HG03103 (cell line): Measurements from ENCODE around the gene GSG1L.

Experiments used
- ATAC-seq: cut with Tn5 transposase; IDR thresholded peaks from one replicate; pipeline ENCODE4 v1.9.1; 2021; ENCODE audit warnings: low read depth; ENCODE audit not compliant: unreplicated experiment

Gene GSG1L

DNA sequence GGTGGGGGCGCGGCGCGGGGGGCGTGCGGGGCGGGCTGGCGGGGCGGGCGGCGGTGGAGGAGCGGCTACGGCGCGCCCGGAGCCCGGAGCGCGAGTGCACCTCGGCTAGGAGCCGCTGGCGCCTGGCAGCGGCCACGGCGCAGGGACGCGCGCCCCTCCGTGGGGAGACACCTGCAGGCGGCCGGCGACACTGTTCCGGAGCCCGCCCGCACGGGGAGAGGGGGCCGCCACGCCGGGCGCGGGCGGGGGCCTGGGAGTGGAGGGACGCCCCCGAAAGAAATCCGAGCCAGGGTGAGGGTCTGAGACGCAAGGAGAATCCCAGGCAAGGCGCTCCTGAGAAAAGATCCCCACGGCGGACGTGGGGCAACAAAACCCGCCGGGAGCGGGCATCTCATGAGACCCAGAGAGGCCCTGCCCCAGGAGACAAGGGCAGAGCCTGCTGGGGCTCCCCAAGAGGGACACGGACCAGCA, at the start of gene GSG1L:
Gene GSG1L, minus strand, starts transcription at position 124 of the 471 bp plus-strand sequence. CDS start 290 bp downstream, outside the sequence.
- no peak for ATAC-seq

DNA sequence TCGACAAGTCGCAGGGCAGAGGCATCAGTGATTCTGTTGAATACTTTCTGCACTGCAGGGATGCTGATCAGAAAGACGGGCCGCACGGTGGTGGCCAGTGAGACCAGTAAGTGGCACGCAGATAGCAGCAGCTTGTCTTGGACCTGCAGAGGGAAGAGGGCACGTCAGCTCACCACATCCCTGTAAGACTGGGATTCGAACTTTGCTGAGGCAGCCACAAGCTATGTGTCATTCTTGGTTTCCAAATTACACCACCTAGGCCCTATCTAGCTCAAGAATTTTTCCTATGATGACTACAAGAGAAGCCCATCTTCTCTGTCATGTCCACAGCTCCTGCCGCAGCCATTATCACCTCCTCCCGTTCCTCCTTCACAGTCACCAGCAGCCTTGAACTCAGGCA, 49.4 kb upstream of the GSG1L start:
- ATAC-seq, result no peak

DNA sequence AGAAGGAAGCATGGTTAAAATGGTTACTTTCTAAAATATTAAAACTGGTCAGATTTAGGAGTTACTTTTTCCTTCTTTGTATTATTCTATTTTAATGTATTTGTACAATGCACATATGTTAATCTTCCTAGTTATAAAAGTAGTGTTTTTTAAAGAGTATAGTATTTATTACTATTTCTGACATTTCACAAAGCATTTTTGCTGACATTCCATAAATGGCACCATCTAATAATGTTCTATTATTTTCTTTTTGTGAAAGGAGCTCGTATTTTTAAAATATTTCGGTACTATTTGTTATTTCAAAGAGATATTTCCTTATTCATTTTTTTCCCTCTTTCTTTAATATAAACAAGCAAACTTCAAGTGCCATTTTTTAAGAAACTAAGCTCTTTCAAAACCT, 47.5 kb upstream of the GSG1L start:
- no peak for ATAC-seq

DNA sequence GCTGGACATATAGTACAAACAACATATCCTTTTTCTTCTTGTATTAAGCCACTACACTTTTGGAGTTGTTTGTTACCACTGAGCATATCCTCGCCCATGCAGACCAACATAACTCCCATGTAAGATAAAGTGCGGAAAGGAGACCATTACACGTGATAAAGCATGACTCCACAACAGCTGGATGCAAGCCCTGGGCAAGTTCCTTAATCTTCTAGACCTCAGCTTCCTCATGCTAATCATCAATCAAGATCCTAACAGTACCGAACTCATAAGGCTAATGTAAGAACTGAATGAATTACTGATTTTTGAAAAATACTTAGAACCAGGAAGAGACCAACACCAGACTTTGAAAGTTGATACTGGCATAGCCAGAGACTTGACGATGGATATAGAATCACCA, 47.0 kb upstream of the GSG1L start:
- ATAC-seq, result no peak

DNA sequence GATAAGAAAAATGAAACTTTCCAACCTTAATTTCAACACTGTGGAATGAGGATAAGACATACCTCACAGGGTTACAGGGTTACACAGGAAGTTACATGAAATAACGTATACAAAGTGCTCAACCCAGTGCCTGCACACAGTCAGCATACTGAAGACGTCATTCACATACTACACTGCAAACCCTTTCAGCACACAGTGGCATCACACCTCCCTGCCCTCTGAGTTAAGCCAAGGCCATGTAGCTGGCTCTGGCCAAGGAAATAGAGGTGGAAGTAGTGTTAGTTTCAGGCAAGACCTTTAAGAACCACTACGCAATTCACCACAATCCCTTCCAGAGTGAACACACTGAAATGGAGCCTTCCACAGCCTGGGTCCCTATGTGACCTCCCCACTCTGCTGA, 46.6 kb upstream of the GSG1L start:
- no peak for ATAC-seq

DNA sequence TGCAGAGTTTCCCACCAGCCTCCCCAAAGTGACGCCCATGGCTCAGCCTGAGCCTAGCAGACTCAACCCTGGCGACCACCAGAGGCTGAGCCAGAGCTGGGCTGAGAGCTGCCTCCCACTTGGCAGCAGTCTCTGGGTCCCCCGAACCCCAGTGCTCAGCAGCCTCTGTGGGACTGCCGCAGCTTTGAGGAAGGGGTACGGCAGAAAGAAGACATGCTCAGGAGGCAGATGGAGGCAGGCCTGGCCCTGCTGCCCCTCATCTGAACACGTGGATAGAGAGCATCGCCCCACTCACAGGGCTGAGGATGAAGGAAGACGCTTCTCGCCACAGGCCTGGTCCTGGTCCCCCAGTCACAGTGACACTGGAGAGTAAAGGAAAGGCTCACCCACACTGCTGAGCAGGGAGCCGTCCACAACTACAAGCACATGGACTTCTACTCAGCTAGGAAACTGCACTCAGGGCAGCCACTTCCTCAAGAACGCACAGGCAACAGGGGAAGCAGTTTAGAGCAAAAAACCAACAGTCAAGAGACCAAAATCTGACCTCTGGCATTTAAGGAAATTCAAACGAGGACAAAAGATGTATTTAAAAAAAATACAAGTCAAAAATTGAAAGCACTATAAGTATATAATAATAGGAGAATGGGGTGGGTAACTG, 45.2 kb upstream of the GSG1L start:
- ATAC-seq, result no peak

DNA sequence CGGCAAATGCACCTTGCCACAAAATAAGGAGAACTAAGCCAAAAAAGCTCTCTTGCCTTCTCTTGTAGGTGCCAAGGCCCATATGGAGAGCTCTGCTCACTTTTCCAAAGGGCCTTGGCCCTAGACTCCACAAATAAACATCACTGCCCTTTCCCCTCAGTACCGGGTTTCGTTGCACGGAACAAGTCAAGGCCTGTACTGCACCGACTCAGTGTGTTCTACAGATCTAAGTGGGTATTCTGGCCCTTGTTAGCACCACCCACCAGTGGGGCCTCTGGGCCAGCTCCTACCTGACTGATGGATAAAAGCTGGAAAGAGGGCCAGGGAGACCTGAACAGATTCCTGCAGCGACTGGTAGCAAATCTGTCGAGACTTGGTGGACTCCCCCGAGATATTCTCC, 43.7 kb upstream of the GSG1L start:
- no peak for ATAC-seq

DNA sequence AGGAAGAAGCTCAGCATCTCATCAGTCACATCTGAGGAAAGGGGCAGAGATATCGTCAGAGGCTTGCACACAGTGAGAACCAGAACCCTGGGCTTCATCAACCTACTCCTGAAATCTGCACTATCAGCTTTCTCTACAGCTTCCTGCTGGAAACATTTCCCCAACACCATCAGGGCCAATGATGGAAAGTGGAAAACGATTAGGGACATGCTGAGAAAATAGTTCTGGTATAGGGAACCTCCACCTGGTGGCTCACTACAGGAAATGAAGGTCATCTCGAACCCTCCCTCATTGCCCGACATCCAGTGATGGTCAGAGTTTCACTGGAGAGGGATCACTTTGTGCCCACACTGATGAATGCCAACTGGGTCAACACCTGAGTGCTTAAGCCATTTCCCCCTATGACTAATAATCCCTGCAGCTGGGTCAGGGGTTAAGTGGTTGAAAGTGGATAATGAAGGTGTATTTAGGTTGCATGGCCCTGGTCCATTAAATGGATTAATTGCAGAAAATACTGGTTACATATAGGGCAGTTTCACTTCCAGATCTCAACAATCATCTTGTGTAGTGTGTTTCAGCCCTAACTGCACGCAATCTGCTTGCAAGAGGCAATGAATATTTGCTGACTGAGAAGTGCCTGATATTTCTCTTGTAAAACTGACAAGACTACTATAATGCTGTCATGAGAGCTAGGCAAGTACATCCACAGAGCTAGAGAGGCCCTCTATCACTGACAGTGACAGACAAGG, 43.1 kb upstream of the GSG1L start:
- no peak for ATAC-seq

DNA sequence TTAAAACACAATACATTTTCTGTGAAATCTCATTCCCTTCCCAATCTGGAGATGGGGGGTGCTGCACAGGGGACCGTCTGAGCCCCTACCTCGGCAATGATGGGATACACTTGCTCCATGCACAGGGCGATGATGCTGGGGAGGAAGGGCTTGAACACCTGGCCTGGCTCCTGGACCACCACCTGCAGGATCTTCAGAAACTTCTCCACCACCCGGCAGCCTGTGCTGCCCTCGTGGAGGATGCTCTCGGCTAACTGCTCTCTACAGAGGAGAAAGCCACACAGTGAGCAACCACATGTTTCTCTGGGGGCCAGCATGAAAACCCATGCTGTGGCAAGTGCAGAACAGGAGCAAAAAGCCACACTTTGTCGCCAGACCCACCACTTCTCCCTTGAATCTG, 42.4 kb upstream of the GSG1L start:
- ATAC-seq, result no peak

DNA sequence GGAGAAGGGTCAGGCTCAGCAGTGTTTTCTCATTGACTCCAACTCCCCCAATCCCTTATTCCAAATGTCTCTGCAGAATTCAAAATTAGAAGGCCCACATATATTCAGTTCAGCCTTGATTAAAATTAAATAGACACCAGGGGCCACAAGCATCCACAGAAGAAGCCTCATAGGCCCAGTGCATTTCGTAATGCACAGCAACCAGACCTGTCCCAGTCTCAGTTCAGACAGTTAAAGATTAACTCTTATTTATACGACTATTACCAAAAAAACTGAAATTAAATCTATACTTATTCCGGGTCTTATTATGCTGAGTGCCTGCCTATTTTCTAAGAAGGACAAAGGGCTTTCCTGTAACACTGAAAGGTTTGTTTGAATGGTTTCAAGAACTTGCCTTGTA, 41.8 kb upstream of the GSG1L start:
- ATAC-seq, result no peak

DNA sequence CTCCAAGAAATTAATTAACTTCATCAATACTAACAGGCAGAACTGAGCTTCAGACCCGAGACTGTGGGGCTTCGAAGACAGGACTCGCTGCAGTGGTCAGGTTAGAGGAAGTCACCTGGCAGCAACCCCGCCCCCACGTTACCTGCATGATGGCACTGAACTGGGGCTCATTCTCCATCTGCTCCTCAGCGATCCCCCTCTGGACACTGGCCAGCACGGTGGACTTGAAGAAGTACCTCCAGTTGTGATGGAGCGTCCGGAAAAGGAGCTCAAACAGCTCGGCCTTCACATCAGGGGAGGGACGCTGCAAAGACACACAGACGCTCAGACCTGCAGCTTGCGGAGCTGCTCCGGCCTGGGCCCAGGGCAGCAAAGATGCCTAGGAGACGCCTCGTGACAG, 40.9 kb upstream of the GSG1L start:
- ATAC-seq, result no peak

DNA sequence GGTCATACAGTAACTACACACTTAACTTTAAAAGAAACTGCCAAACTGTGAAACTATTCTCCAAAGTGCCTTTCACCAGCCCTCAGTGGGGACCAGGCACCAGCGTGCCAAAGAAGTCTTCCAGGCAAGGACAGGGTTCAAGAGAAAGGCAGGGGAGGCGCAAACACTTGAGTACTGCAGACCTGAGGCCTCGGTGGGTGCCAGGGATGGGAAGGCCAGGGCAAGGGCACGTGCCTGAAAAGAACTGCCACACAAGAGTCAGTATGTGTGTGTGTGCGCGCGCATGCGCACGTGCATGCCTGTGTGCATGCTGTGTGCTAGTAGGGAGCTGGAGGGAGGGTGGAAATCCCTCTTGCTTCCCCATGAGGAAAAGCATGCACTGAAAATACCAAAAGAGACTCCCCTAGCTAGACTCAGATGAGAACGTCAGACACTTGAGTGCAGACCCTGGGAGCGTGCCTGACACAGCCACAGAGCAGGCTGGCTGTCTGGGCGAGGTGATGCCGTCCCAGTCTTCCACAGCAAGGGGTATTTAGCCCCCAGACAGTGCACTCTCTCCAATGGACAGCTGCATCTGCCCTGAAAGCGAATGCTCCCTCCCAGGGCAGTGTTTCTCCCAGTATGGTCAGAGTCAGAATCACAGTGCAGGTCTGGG, 40.1 kb upstream of the GSG1L start:
- ATAC-seq, result no peak

DNA sequence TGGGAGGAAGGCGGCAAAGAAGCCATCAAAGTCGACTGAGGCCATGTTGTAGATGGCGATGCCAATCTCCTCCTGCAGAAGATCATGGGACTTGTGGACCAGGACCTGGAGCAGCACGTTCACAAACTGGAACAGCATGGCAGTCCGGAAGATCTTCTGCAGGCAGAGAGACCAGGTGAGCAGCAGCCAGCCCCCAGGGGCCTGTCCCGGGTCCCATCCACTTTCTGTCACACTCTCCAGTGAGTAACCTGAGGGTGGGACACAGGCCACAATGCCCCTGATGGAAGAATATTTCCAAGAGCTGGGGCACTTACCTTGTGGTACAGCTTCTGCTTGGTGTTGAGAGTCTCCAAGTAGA, 38.0 kb upstream of the GSG1L start:
- ATAC-seq, result no peak

DNA sequence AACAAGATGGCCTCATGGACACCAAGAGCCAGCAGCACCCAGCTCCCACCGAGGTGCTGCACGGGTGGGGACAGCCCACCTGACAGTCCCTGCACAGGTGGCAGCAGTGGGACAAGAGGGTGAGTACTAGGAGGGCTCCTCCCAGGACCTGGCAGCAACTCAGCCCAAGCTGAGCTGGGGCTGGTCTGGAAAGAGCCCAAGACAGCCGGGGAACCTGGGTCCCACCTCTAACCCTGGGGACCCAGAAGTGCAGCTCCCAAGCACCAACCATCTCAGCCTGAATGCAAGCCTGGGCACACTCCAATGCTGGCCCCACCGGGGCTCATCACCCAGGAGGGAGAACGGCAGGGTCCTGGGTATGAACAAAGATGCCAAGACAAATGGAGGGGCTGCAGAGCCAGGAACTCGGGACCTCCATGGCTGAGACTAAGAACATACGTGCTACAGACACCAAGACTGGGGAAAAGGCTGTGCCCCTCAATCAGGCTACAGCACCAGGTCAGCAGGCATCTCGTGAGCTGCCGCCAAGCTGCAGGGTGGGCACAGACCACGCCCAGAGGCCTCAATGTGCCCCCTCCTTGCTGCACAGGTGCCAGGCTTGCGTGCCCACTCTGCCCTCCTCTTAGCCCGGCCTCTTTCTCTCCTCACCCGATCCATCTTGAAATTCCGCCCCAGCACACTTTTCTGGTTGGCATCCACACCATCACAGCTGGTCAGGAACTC, 37.5 kb upstream of the GSG1L start:
- ATAC-seq, result no peak

DNA sequence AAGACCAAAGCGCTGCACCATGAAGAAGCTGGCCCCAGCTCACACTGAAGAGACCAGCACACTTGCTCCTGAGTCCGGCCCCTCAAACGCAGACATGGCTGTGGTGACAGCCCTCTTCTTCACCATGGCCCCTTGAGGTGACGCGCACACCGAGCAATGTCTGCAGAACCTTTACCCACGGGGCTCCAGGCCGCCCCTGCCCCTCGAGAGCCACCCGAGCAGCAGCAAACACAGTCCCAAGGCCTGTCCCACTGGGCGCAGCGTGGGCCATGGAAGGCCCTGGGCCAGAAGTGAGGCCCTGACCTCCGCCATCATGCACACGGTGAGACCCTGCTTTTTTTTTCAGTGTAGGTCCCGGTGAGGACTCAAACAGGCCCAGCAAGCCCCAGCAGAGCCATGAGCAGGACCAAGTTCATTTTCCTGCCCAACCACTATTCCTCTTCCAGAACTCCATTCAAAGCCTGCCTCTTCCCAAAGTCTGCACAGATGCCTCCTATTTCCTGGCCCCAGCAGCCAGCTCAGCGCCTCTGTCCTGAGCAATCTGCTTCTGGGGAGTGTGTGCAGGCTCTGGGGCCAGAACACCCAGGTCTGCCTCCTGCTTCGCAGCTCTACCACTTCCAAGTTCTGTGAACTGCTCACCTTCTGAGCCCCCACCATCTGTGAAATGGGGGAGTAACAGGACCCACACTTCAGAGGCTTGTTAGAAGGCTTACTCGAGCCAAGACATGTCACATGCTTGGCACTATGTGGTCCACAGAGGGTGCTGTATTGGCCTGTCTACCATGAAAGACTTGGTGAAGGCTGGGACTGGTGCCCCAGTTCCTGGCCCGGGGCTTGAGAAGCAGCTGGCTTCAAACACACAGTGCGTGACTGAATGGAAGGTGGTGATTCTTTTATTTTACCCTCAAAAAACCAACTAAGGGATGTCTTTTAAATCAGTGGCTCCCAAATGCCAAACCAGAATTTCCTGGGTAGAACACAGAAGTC, 35.7 kb upstream of the GSG1L start:
- ATAC-seq, result no peak

DNA sequence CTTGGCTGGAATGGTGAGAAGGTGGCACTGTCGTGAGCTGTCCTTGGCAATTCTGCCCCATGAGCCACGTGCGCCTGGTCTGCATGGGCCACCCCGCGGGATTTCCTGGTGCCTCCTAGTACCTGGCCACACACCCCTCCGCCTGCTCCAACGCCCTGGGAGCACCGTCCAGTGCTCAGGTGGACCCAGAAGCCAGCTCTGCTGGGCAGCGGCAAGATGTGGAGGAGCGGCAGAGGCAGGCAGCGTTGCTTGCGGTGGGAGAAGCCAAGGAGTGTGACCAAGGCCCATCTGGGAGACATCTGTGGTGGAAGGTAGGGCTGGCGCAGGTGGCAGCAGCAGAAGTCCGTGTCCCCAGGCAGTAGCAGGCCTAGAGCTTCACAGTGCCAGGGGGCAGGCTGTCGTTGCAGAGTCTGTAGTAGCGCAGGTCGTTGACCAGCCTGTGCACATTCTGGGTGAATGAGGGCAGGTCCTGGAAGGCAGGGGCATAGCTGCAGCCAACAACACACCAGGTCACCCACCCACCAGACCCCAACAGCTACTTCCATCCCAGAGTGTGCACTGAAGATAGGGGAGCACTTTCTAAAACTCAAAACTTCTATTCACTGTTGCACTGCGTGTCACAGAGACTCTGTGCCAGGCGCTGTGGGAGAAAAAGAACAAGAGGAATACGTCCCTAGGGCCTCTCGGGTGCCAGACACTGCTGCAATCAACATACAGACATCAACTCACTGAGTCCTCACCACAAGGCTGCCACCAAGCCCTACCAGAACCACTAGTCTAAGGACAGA, 34.9 kb upstream of the GSG1L start:
- ATAC-seq, result no peak

DNA sequence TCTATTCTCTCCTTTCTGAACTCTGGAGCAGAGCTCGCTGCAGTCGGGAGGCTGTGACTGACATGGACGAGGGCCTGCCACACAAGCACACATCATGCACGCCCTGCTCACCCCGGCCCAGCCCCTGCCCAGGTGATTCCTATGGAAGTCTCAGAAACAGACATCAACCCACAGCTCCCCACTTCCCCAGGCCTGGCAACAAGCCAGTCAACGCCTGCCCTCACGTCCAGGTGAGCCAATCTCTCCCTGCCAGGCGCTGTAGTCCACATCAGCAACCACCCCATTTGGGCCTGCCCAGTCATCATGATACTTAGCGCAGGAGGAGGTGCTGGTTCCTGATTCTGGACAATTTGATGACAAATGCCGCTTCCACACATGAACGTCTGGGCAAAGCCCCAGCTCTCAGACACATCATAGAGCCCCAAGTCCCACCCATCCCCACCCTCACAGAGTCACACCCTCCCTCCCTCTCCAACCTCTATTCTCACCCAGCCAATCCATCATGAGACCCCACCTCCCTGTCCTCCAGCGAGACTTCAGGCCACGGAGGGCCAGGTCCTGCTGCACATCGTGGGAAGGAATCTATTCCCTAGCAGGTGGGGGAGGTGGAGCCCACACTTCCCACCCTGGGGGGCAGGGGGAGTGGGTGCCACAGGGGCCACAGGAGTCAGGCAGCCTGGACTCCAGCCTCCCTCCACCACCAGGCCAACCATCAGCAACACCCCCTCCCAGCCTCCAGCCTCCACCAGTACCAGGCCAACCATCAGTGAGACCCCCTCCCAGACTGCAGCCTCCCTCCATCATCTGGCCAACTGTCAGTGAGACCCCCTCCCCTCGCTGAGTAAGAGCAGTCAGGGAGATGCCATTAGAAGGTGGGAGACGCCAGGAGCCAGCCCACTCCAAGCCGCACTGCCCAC, 33.7 kb upstream of the GSG1L start:
- no peak for ATAC-seq

DNA sequence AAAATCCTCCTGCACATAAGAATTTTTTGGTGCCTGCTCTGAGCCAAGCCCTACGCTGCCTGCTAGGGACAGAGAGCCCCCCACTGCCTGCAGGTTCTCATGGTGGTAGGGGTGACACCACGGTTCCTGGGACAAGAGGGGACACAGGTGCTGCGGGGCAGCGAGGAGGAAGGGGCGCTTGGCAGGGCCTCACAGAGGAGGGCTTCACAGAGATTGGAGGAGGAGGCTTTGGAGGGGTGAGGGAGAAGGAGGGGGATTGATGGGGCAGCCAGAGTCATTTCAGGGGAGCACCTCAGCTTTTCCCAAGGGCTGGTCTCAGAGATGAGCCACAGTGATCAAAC, 29.8 kb upstream of the GSG1L start:
- no peak for ATAC-seq
